ENCODE data around the gene EIF2S2. TPM values are rescaled to one million over a fixed set of nuclear protein-coding genes. Genes with fewer than 3 reads are reported as not detected.
A peak's percentile ranks its signal among the peaks of the same experiment; 100 is the strongest.
"Not testable (repeated sequence)": the region's sequence is repeated elsewhere in the genome, so short reads cannot be mapped to it uniquely, and the experiment has no call there.

Gene EIF2S2
- total RNA-seq, 5 donors from 2014 or later (not counting 1 experiment from before 2014, with no cell fraction given) = 20.6 to 54.7 (median 48.9) TPM

- 95% methylated on average over 14 of the region's 21 CpGs for WGBS (ENCODE audit: insufficient coverage)
- H3K27me3 Mint-ChIP-seq; H3K4me3 Mint-ChIP-seq; H3K9me3 ChIP-seq; H3K36me3 Mint-ChIP-seq; H3K9me3 Mint-ChIP-seq; H3K27ac ChIP-seq (ENCODE audit: low read length); DNase-seq; H3K27me3 ChIP-seq (replicated peaks in 1 of 2; ENCODE audit: control insufficient read depth in 2 of 2, extremely low read depth in 1 of 2, insufficient read depth in 2 of 2, low read length in 1 of 2); H3K4me3 ChIP-seq (ENCODE audit: control insufficient read depth in 1 of 2, extremely low read depth in 1 of 2, low read length in 1 of 2); ATAC-seq (replicated peaks in 1 of 4); CTCF ChIA-PET; H3K4me1 ChIP-seq (ENCODE audit: control insufficient read depth in 1 of 2, extremely low read depth in 1 of 2, insufficient read depth in 2 of 2, low read length in 2 of 2); POLR2A ChIA-PET; H3K27ac Mint-ChIP-seq; H3K36me3 ChIP-seq (ENCODE audit: control insufficient read depth in 2 of 2, extremely low read depth in 1 of 2, insufficient read depth in 1 of 2, low read length in 1 of 2): not testable (repeated sequence)
- peaks cover 4 to 12% (median 4%) of the 10 kb centered on the region in 3 donors for H3K4me1 Mint-ChIP-seq
Measured at GRCh38 chr20:34132943-34133342, 20.9 kb upstream of the EIF2S2 start.

- H3K27me3 Mint-ChIP-seq = not testable (repeated sequence)
Measured at GRCh38 chr20:34132491-34132890, 20.4 kb upstream of the EIF2S2 start.

DNA sequence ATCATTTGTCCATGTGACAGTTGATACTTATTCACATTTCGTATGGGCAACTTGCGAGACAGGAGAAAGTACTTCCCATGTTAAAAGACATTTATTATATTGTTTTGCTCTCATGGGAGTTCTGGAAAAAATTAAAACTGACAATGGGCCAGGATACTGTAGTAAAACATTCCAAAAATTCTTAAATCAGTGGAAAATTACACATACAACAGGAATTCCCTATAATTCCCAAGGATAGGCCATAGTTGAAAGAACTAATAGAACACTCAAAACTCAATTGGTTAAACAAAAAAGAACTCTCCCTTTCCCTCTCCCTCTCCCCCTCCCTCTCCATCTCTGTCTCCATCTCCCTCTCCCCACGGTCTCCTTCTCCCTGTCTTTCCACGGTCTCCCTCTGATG lies 19.4 kb upstream of the EIF2S2 start:
- CTCF ChIA-PET = no interaction called here
- Mint-ChIP-seq H3K27ac (no peak overlapping the region), H3K36me3 (no peaks in the 10 kb centered on the region), H3K4me3 (no peak overlapping the region), H3K9me3 (no peaks in the 10 kb centered on the region), H3K27me3 (peaks cover 1 to 2% of the 10 kb centered on the region in 2 donors), H3K4me1 (peaks cover 4 to 12% (median 4%) of the 10 kb centered on the region in 3 donors)
- H3K9me3 ChIP-seq = no peaks in the 10 kb centered on the region
- WGBS (ENCODE audit: insufficient coverage) = 71% methylated on average over 2 of the region's 4 CpGs
- no peak overlapping the region for H3K4me3 ChIP-seq (ENCODE audit: control insufficient read depth in 1 of 2, extremely low read depth in 1 of 2, low read length in 1 of 2)
- H3K4me1 ChIP-seq (ENCODE audit: control insufficient read depth in 1 of 2, extremely low read depth in 1 of 2, insufficient read depth in 2 of 2, low read length in 2 of 2) = peaks cover 0 to 6% of the 10 kb centered on the region in 2 experiments
- no peak for ATAC-seq (replicated peaks in 1 of 4)
- DNase-seq = no peak
- POLR2A ChIA-PET = no interaction called here
- H3K27me3 ChIP-seq (replicated peaks in 1 of 2; ENCODE audit: control insufficient read depth in 2 of 2, extremely low read depth in 1 of 2, insufficient read depth in 2 of 2, low read length in 1 of 2) = peaks cover 0 to 4% of the 10 kb centered on the region in 2 experiments
- no peak overlapping the region for H3K27ac ChIP-seq (ENCODE audit: low read length)
- no peaks in the 10 kb centered on the region for H3K36me3 ChIP-seq (ENCODE audit: control insufficient read depth in 2 of 2, extremely low read depth in 1 of 2, insufficient read depth in 1 of 2, low read length in 1 of 2)

More at GRCh38 chr20:34132491-34132890, 20.4 kb upstream of the EIF2S2 start:
- H3K27me3 ChIP-seq (replicated peaks in 1 of 2; ENCODE audit: control insufficient read depth in 2 of 2, extremely low read depth in 1 of 2, insufficient read depth in 2 of 2, low read length in 1 of 2); H3K27ac ChIP-seq (ENCODE audit: low read length); DNase-seq; H3K36me3 Mint-ChIP-seq; H3K4me3 ChIP-seq (ENCODE audit: control insufficient read depth in 1 of 2, extremely low read depth in 1 of 2, low read length in 1 of 2); CTCF ChIA-PET; H3K4me3 Mint-ChIP-seq; H3K9me3 ChIP-seq; POLR2A ChIA-PET; H3K27ac Mint-ChIP-seq; H3K9me3 Mint-ChIP-seq; H3K36me3 ChIP-seq (ENCODE audit: control insufficient read depth in 2 of 2, extremely low read depth in 1 of 2, insufficient read depth in 1 of 2, low read length in 1 of 2); H3K4me1 ChIP-seq (ENCODE audit: control insufficient read depth in 1 of 2, extremely low read depth in 1 of 2, insufficient read depth in 2 of 2, low read length in 2 of 2); ATAC-seq (replicated peaks in 1 of 4): not testable (repeated sequence)
- WGBS (ENCODE audit: insufficient coverage) = 97% methylated on average over 6 of the region's 26 CpGs
- peaks cover 4 to 12% (median 4%) of the 10 kb centered on the region in 3 donors for H3K4me1 Mint-ChIP-seq

- ATAC-seq (replicated peaks in 1 of 4) (peak; percentile 85 to 89 (median 86)), DNase-seq (peak in 33 of 35 experiments; percentile 12 to 85 (median 34))
- Histone ChIP-seq H3K4me3 (ENCODE audit: control insufficient read depth in 1 of 2, extremely low read depth in 1 of 2, low read length in 1 of 2) (no peak overlapping the region), H3K27ac (ENCODE audit: low read length) (no peak overlapping the region), H3K36me3 (ENCODE audit: control insufficient read depth in 2 of 2, extremely low read depth in 1 of 2, insufficient read depth in 1 of 2, low read length in 1 of 2) (no peaks in the 10 kb centered on the region), H3K9me3 (no peaks in the 10 kb centered on the region), H3K4me1 (ENCODE audit: control insufficient read depth in 1 of 2, extremely low read depth in 1 of 2, insufficient read depth in 2 of 2, low read length in 2 of 2) (peaks cover 0 to 6% of the 10 kb centered on the region in 2 experiments), H3K27me3 (replicated peaks in 1 of 2; ENCODE audit: control insufficient read depth in 2 of 2, extremely low read depth in 1 of 2, insufficient read depth in 2 of 2, low read length in 1 of 2) (peaks cover 0 to 4% of the 10 kb centered on the region in 2 experiments)
- Mint-ChIP-seq H3K27me3 (peaks cover 0 to 7% of the 10 kb centered on the region in 2 donors), H3K36me3 (no peaks in the 10 kb centered on the region), H3K4me3 (no peak overlapping the region), H3K4me1 (peaks cover 4 to 12% (median 7%) of the 10 kb centered on the region in 3 donors), H3K9me3 (no peaks in the 10 kb centered on the region), H3K27ac (no peak overlapping the region)
- ChIA-PET CTCF (interaction anchor here (0.6 to 1.9 kb wide), 4 partner anchors 8 to 214 kb away, joined by 3 to 16 read pairs (median 3); no protein-coding TSS in a partner anchor), POLR2A (no interaction called here)
- WGBS (ENCODE audit: insufficient coverage) = no CpG with 5 or more reads among the region's 10 CpGs
Measured at GRCh38 chr20:34129518-34130162, 17.6 kb upstream of the EIF2S2 start.

GRCh38 chr20:34127792-34128191 lies 15.7 kb upstream of the EIF2S2 start:
- H3K36me3 Mint-ChIP-seq = no peaks in the 10 kb centered on the region
- Histone ChIP-seq H3K27me3 (replicated peaks in 1 of 2; ENCODE audit: control insufficient read depth in 2 of 2, extremely low read depth in 1 of 2, insufficient read depth in 2 of 2, low read length in 1 of 2) (peaks cover 0 to 9% of the 10 kb centered on the region in 2 experiments), H3K4me3 (ENCODE audit: control insufficient read depth in 1 of 2, extremely low read depth in 1 of 2, low read length in 1 of 2) (no peak overlapping the region), H3K9me3 (no peaks in the 10 kb centered on the region), H3K36me3 (ENCODE audit: control insufficient read depth in 2 of 2, extremely low read depth in 1 of 2, insufficient read depth in 1 of 2, low read length in 1 of 2) (no peaks in the 10 kb centered on the region), H3K4me1 (ENCODE audit: control insufficient read depth in 1 of 2, extremely low read depth in 1 of 2, insufficient read depth in 2 of 2, low read length in 2 of 2) (peaks cover 0 to 6% of the 10 kb centered on the region in 2 experiments), H3K27ac (ENCODE audit: low read length) (no peak overlapping the region)
- ATAC-seq (replicated peaks in 1 of 4) = no peak
- WGBS (ENCODE audit: insufficient coverage) = 77% methylated on average over 2 of the region's 10 CpGs
- H3K27ac Mint-ChIP-seq = no peak overlapping the region
- POLR2A ChIA-PET = no interaction called here
- DNase-seq = no peak
- no peaks in the 10 kb centered on the region for H3K9me3 Mint-ChIP-seq
- peaks cover 4 to 12% (median 8%) of the 10 kb centered on the region in 3 donors for H3K4me1 Mint-ChIP-seq
- H3K4me3 Mint-ChIP-seq = no peak overlapping the region
- H3K27me3 Mint-ChIP-seq = peaks cover 0 to 6% of the 10 kb centered on the region in 2 donors
- CTCF ChIA-PET = interaction anchor here in 1 of 2 donors (0.6 to 0.7 kb wide), 2 partner anchors 142 to 254 kb away, joined by 3 to 5 read pairs; no protein-coding TSS in a partner anchor

GRCh38 chr20:34124469-34125249 lies 12.6 kb upstream of the EIF2S2 start:
- 80% methylated on average over 1 of the region's 2 CpGs for whole genome bisulfite sequencing (ENCODE audit: insufficient coverage)
- H3K4me1 ChIP-seq (ENCODE audit: control insufficient read depth in 1 of 2, extremely low read depth in 1 of 2, insufficient read depth in 2 of 2, low read length in 2 of 2) = peaks cover 0 to 6% of the 10 kb centered on the region in 2 experiments
- H3K4me3 ChIP-seq (ENCODE audit: control insufficient read depth in 1 of 2, extremely low read depth in 1 of 2, low read length in 1 of 2) = no peak overlapping the region
- H3K9me3 ChIP-seq = no peaks in the 10 kb centered on the region
- Mint-ChIP-seq H3K36me3 (no peaks in the 10 kb centered on the region), H3K4me1 (peaks cover 4 to 10% (median 8%) of the 10 kb centered on the region in 3 donors), H3K27ac (peak overlapping the region in 1 of 2 donors; percentile 69), H3K4me3 (no peak overlapping the region), H3K9me3 (no peaks in the 10 kb centered on the region), H3K27me3 (peaks cover 0 to 6% of the 10 kb centered on the region in 2 donors)
- no peak overlapping the region for H3K27ac ChIP-seq (ENCODE audit: low read length)
- ChIA-PET CTCF (no interaction called here), POLR2A (no interaction called here)
- peaks cover 0 to 10% of the 10 kb centered on the region in 2 experiments for H3K27me3 ChIP-seq (replicated peaks in 1 of 2; ENCODE audit: control insufficient read depth in 2 of 2, extremely low read depth in 1 of 2, insufficient read depth in 2 of 2, low read length in 1 of 2)
- no peaks in the 10 kb centered on the region for H3K36me3 ChIP-seq (ENCODE audit: control insufficient read depth in 2 of 2, extremely low read depth in 1 of 2, insufficient read depth in 1 of 2, low read length in 1 of 2)
- DNase-seq (no peak), ATAC-seq (replicated peaks in 1 of 4) (no peak)
